T-helper 17 cell (primary cell): ENCODE data around the gene OR4K1. TPM values are rescaled to one million over a fixed set of nuclear protein-coding genes. Genes with fewer than 3 reads are reported as not detected.
"Not testable (repeated sequence)": the region's sequence is repeated elsewhere in the genome, so short reads cannot be mapped to it uniquely, and the experiment has no call there.

Source experiments
- ATAC-seq: fragments of 150-1000 bp; cut with Tn5 transposase; 2 replicates; pipeline ENCODE4 v1.10.0; 2021; ENCODE audit warnings: mild to moderate bottlenecking, moderate library complexity
- DNase-seq, 3 donors: peaks; one replicate each; pipeline versions ENCODE4 v3.0.0 to v3.0.0-alpha.2; 2020 to 2021
- H3K9me3 ChIP-seq: one replicate; pipeline ENCODE4 v1.7.0; 2013; ENCODE audit warnings: low read length, mild to moderate bottlenecking; ENCODE audit not compliant: control insufficient read depth, poor library complexity, severe bottlenecking
- H3K27ac Mint-ChIP-seq: one replicate; pipeline ENCODE4 v1.8.0; 2022; ENCODE audit warnings: mild to moderate bottlenecking, moderate library complexity, mixed read lengths
- H3K27me3 Mint-ChIP-seq: one replicate; pipeline ENCODE4 v1.8.0; 2022; ENCODE audit warnings: mixed read lengths
- H3K36me3 Mint-ChIP-seq: one replicate; pipeline ENCODE4 v1.8.0; 2022; ENCODE audit warnings: low read depth, mixed read lengths
- H3K4me1 Mint-ChIP-seq: one replicate; pipeline ENCODE4 v1.8.0; 2022; ENCODE audit warnings: mild to moderate bottlenecking, mixed read lengths
- H3K4me3 Mint-ChIP-seq: one replicate; pipeline ENCODE4 v1.8.0; 2022; ENCODE audit warnings: mild to moderate bottlenecking, moderate library complexity, mixed read lengths
- total RNA-seq, 4 donors: library from RNA in 2 of 4; stranded (reverse) in 2 of 4; gene quantifications; one replicate each; pipeline ENCODE4 v1.2.3 and lab custom pipeline; 2022 to 2026

The OR4K1 gene
- total RNA-seq, 2 donors from 2014 or later = not detected

DNA sequence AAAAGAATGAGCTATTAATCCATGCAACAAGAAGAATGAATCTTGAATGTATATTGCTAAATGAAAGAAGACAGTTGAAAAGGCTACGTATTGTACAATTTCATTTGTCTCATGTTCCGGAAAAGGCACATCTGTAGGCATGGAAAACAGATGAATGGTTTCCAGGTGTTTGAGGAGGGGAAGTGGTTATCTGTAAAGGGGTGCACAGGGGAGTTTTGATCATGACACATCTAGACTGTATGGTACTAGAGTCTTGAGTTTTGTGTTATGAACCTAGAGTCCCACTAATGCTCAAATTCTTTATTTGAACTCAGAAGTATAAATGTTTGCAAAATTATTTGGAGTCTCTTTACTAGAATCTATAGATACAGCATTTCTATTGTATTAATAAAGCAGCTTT lies 39.0 kb downstream of the OR4K1 start:
- not testable (repeated sequence) for H3K4me3 Mint-ChIP-seq, H3K9me3 ChIP-seq, DNase-seq, H3K36me3 Mint-ChIP-seq, H3K27ac Mint-ChIP-seq, ATAC-seq, H3K27me3 Mint-ChIP-seq
- H3K4me1 Mint-ChIP-seq = peaks cover 15% of the 10 kb centered on the region

- H3K9me3 ChIP-seq = no peaks in the 10 kb centered on the region
- Mint-ChIP-seq H3K36me3 (peaks cover 2% of the 10 kb centered on the region), H3K4me3 (peak overlapping the region; percentile 22), H3K27ac (no peak overlapping the region), H3K27me3 (no peaks in the 10 kb centered on the region), H3K4me1 (peaks cover 16% of the 10 kb centered on the region)
- ATAC-seq (peak; percentile 99), DNase-seq (peak in 1 of 3 donors; percentile 11)
Measured at GRCh38 chr14:19974844-19975243, 44.1 kb downstream of the OR4K1 start.

GRCh38 chr14:19975291-19975690 lies 44.6 kb downstream of the OR4K1 start, which contains the start of gene OR4K15:
TSS of gene OR4K15 (plus strand) at chr14:19975591. CDS start at chr14:19975591, 0 bp downstream.
- Mint-ChIP-seq H3K27me3 (no peaks in the 10 kb centered on the region), H3K4me1 (peaks cover 16% of the 10 kb centered on the region), H3K27ac (no peak within 1 kb of the TSS), H3K36me3 (peaks cover 2% of the 10 kb centered on the region), H3K4me3 (peak within 1 kb of the TSS; percentile 22)
- ATAC-seq (no peak), DNase-seq (no peak)
- no peaks in the 10 kb centered on the region for H3K9me3 ChIP-seq

Other genes starting within 250 kb of the OR4K1 start
- not detected for gene OR11H2, start 217.0 kb upstream of the OR4K1 start, total RNA-seq
- gene OR4Q3, start 187.3 kb upstream of the OR4K1 start, total RNA-seq = not detected
- gene OR4M1, start 157.4 kb upstream of the OR4K1 start, total RNA-seq = not detected
- not detected for gene OR4N2, start 127.1 kb upstream of the OR4K1 start, total RNA-seq
- not detected for gene OR4K2, start 55.8 kb upstream of the OR4K1 start, total RNA-seq
- gene OR4K5, start 10.3 kb upstream of the OR4K1 start, total RNA-seq = not detected
- not detected for gene OR4K15, start 44.7 kb downstream of the OR4K1 start, total RNA-seq
- not detected for gene OR4Q2, start 71.2 kb downstream of the OR4K1 start, total RNA-seq
- gene OR4K14, start 88.4 kb downstream of the OR4K1 start, total RNA-seq = not detected
- not detected for gene OR4K13, start 105.1 kb downstream of the OR4K1 start, total RNA-seq
- not detected for gene OR4L1, start 129.1 kb downstream of the OR4K1 start, total RNA-seq
- gene OR4K17, start 179.8 kb downstream of the OR4K1 start, total RNA-seq = not detected
- gene OR4N5, start 207.9 kb downstream of the OR4K1 start, total RNA-seq = not detected